ENCODE measurements around the gene KLHL3.
A peak's percentile ranks its signal among the peaks of the same experiment; 100 is the strongest.

The KLHL3 gene

GRCh38 chr5:137594717-137595116 is 141.2 kb downstream of the KLHL3 start:
- H3K4me3 ChIP-seq (ENCODE audit: control insufficient read depth, low read depth, low read length), result no peak overlapping the region
- no peak for TF ChIP-seq CTCF (conservative IDR thresholded peaks at IDR 0.05; ENCODE audit: control insufficient read depth, insufficient read depth, low read depth, low read length)

GRCh38 chr5:137592317-137592716 is 143.6 kb downstream of the KLHL3 start:
- TF ChIP-seq CTCF (conservative IDR thresholded peaks at IDR 0.05; ENCODE audit: control insufficient read depth, insufficient read depth, low read depth, low read length), result no peak
- no peak overlapping the region for H3K4me3 ChIP-seq (ENCODE audit: control insufficient read depth, low read depth, low read length)
- DNase-seq (ENCODE audit: low read depth), result no peak

More at GRCh38 chr5:137594717-137595116, 141.2 kb downstream of the KLHL3 start:
- peak; percentile 21 for DNase-seq (ENCODE audit: low read depth)

- H3K4me3 ChIP-seq (ENCODE audit: control insufficient read depth, low read depth, low read length), result no peak overlapping the region
- no peak for TF ChIP-seq CTCF (conservative IDR thresholded peaks at IDR 0.05; ENCODE audit: control insufficient read depth, insufficient read depth, low read depth, low read length)
- DNase-seq (ENCODE audit: low read depth), result no peak
Observed at GRCh38 chr5:137589185-137589584, 146.7 kb downstream of the KLHL3 start.

GRCh38 chr5:137587919-137588318 is 148.0 kb downstream of the KLHL3 start:
- no peak for DNase-seq (ENCODE audit: low read depth)
- TF ChIP-seq CTCF (conservative IDR thresholded peaks at IDR 0.05; ENCODE audit: control insufficient read depth, insufficient read depth, low read depth, low read length), result no peak
- H3K4me3 ChIP-seq (ENCODE audit: control insufficient read depth, low read depth, low read length), result no peak overlapping the region

- TF ChIP-seq CTCF (conservative IDR thresholded peaks at IDR 0.05; ENCODE audit: control insufficient read depth, insufficient read depth, low read depth, low read length), result no peak
- no peak overlapping the region for H3K4me3 ChIP-seq (ENCODE audit: control insufficient read depth, low read depth, low read length)
- DNase-seq (ENCODE audit: low read depth), result no peak
Observed at GRCh38 chr5:137584262-137584661, 151.6 kb downstream of the KLHL3 start.

- no peak for DNase-seq (ENCODE audit: low read depth)
- H3K4me3 ChIP-seq (ENCODE audit: control insufficient read depth, low read depth, low read length), result no peak overlapping the region
- no peak for TF ChIP-seq CTCF (conservative IDR thresholded peaks at IDR 0.05; ENCODE audit: control insufficient read depth, insufficient read depth, low read depth, low read length)
Observed at GRCh38 chr5:137583129-137583528, 152.8 kb downstream of the KLHL3 start.

GRCh38 chr5:137582218-137582617 is 153.7 kb downstream of the KLHL3 start:
- no peak overlapping the region for H3K4me3 ChIP-seq (ENCODE audit: control insufficient read depth, low read depth, low read length)
- no peak for TF ChIP-seq CTCF (conservative IDR thresholded peaks at IDR 0.05; ENCODE audit: control insufficient read depth, insufficient read depth, low read depth, low read length)
- DNase-seq (ENCODE audit: low read depth), result peak; percentile 39

All from fibroblast of mammary gland (primary cell).